A549 (cell line): Measurements from ENCODE around the gene APOBEC3B.

Experiments
- CTCF ChIP-seq: fragments of >200 bp; sonication (Bioruptor Twin); formaldehyde crosslinking; IDR thresholded peaks from 3 replicates; pipeline ENCODE4 v1.5.1; 2016
- HDAC2 ChIP-seq: fragments of 200-600 bp; sonication (generic); IDR thresholded peaks from 2 replicates; pipeline ENCODE4 v1.6.1; 2016

GRCh38 chr22:38955926-38956325 lies 26.2 kb upstream of the APOBEC3B start:
- no peak for TF ChIP-seq HDAC2
- TF ChIP-seq CTCF, result no peak
